ENCODE results near the gene NEK4. TPM values are rescaled to one million over a fixed set of nuclear protein-coding genes. Genes with fewer than 3 reads are reported as not detected.

The NEK4 gene
- total RNA-seq, 1 experiment from 2014 or later: 33.8 TPM

GRCh38 chr3:52769786-52770455 is 819 bp downstream of the NEK4 start:
- DNase-seq: no peak
- CTCF ChIA-PET: interaction anchor here (1.0 to 1.1 kb wide), 2 partner anchors 42 to 51 kb away, joined by 3 to 7 read pairs; no protein-coding TSS in a partner anchor
- H3K9me3 Mint-ChIP-seq (ENCODE audit: low read depth, unreplicated experiment): no peaks in the 10 kb centered on the region
- TSS peak; percentile 58 for BruUV-seq (replicated peaks)
- no peaks in the 10 kb centered on the region for H3K27me3 Mint-ChIP-seq (ENCODE audit: unreplicated experiment)
- H3K4me1 Mint-ChIP-seq (ENCODE audit: low read depth, unreplicated experiment): peaks cover 23% of the 10 kb centered on the region
- TF ChIP-seq CTCF (IDR thresholded peaks at IDR 0.05; ENCODE audit: unreplicated experiment): no peak
- H3K36me3 Mint-ChIP-seq (ENCODE audit: insufficient read depth, unreplicated experiment): peaks cover 22% of the 10 kb centered on the region
- intact Hi-C loops (cut with micrococcal nuclease; ENCODE audit: unreplicated experiment): no loop called here
- H3K4me3 Mint-ChIP-seq (ENCODE audit: low read depth, unreplicated experiment): peak overlapping the region; percentile 84
- peak overlapping the region; percentile 88 for H3K27ac Mint-ChIP-seq (ENCODE audit: unreplicated experiment)

- no peak for DNase-seq
- Mint-ChIP-seq H3K9me3 (ENCODE audit: low read depth, unreplicated experiment) (no peaks in the 10 kb centered on the region), H3K4me1 (ENCODE audit: low read depth, unreplicated experiment) (no peaks in the 10 kb centered on the region), H3K36me3 (ENCODE audit: insufficient read depth, unreplicated experiment) (peaks cover 23% of the 10 kb centered on the region), H3K27me3 (ENCODE audit: unreplicated experiment) (no peaks in the 10 kb centered on the region), H3K4me3 (ENCODE audit: low read depth, unreplicated experiment) (no peak overlapping the region), H3K27ac (ENCODE audit: unreplicated experiment) (no peak overlapping the region)
- intact Hi-C loops (cut with micrococcal nuclease; ENCODE audit: unreplicated experiment): no loop called here
- no TSS peak for BruUV-seq (replicated peaks)
- TF ChIP-seq CTCF (IDR thresholded peaks at IDR 0.05; ENCODE audit: unreplicated experiment): no peak
- CTCF ChIA-PET: no interaction called here
Observed at GRCh38 chr3:52763466-52763865, 7.3 kb downstream of the NEK4 start.

GRCh38 chr3:52756141-52756540 is 14.6 kb downstream of the NEK4 start:
- CTCF ChIA-PET: no interaction called here
- Mint-ChIP-seq H3K27ac (ENCODE audit: unreplicated experiment) (no peak overlapping the region), H3K4me3 (ENCODE audit: low read depth, unreplicated experiment) (no peak overlapping the region), H3K27me3 (ENCODE audit: unreplicated experiment) (no peaks in the 10 kb centered on the region), H3K4me1 (ENCODE audit: low read depth, unreplicated experiment) (no peaks in the 10 kb centered on the region), H3K9me3 (ENCODE audit: low read depth, unreplicated experiment) (no peaks in the 10 kb centered on the region), H3K36me3 (ENCODE audit: insufficient read depth, unreplicated experiment) (peaks cover 28% of the 10 kb centered on the region)
- TF ChIP-seq CTCF (IDR thresholded peaks at IDR 0.05; ENCODE audit: unreplicated experiment): no peak
- intact Hi-C loops (cut with micrococcal nuclease; ENCODE audit: unreplicated experiment): no loop called here
- no TSS peak for BruUV-seq (replicated peaks)
- DNase-seq: no peak

GRCh38 chr3:52754373-52754772 is 16.4 kb downstream of the NEK4 start:
- H3K36me3 Mint-ChIP-seq (ENCODE audit: insufficient read depth, unreplicated experiment): peaks cover 32% of the 10 kb centered on the region
- no TSS peak for BruUV-seq (replicated peaks)
- CTCF ChIA-PET: no interaction called here
- H3K9me3 Mint-ChIP-seq (ENCODE audit: low read depth, unreplicated experiment): no peaks in the 10 kb centered on the region
- H3K27me3 Mint-ChIP-seq (ENCODE audit: unreplicated experiment): no peaks in the 10 kb centered on the region
- intact Hi-C loops (cut with micrococcal nuclease; ENCODE audit: unreplicated experiment): no loop called here
- no peak for TF ChIP-seq CTCF (IDR thresholded peaks at IDR 0.05; ENCODE audit: unreplicated experiment)
- no peak for DNase-seq
- no peaks in the 10 kb centered on the region for H3K4me1 Mint-ChIP-seq (ENCODE audit: low read depth, unreplicated experiment)
- no peak overlapping the region for H3K4me3 Mint-ChIP-seq (ENCODE audit: low read depth, unreplicated experiment)
- H3K27ac Mint-ChIP-seq (ENCODE audit: unreplicated experiment): no peak overlapping the region

All from Calu3 (cell line).